BJ (cell line): ENCODE data around the gene MAP1LC3B. TPM values are rescaled to one million over a fixed set of nuclear protein-coding genes. Genes with fewer than 3 reads are reported as not detected.
"Not testable (repeated sequence)": the region's sequence is repeated elsewhere in the genome, so short reads cannot be mapped to it uniquely, and the experiment has no call there.

Experiments
- CTCF ChIA-PET: fragments of 350-600 bp; formaldehyde crosslinking; extraction: SDS; loops from one replicate; lab custom pipeline; 2021; ENCODE audit warnings: antibody characterized with exemption, inconsistent platforms; lab: Yijun Ruan, JAX
- POLR2A ChIA-PET: fragments of 300-600 bp; sonication (Branson Sonifier 250); formaldehyde crosslinking; extraction: SDS; loops from one replicate; lab custom pipeline; 2021; ENCODE audit warnings: antibody characterized with exemption; lab: Charles Lee
- DNase-seq: peaks from one replicate; pipeline ENCODE4 v3.0.0-alpha.2; 2011; ENCODE audit warnings: low read depth
- H3K27me3 ChIP-seq: 2 replicates; pipeline ENCODE4 v1.6.0; 2011; ENCODE audit warnings: low read length; ENCODE audit not compliant: control insufficient read depth, insufficient read depth
- H3K36me3 ChIP-seq: 2 replicates; pipeline ENCODE4 v1.5.1; 2011; ENCODE audit warnings: low read length; ENCODE audit not compliant: control insufficient read depth, insufficient read depth
- H3K4me3 ChIP-seq: 2 replicates; pipeline ENCODE4 v1.5.1; 2011; ENCODE audit warnings: low read depth, mild to moderate bottlenecking, control low read depth, low read length
- polyA plus RNA-seq: library from polyadenylated mRNA; depleted of rRNA; stranded (reverse); fragments of >200 nt; gene quantifications from 2 replicates; pipeline ENCODE4 v1.2.3, GENCODE V29; 2011
- TF ChIP-seq, protein P1 (sequence below): IDR thresholded peaks from 2 replicates; pipeline ENCODE4 v1.5.1; 2011; ENCODE audit warnings: low read depth, mild to moderate bottlenecking, control low read depth, inconsistent platforms, low read length, moderate library complexity; ENCODE audit not compliant: insufficient read depth

MAP1LC3B gene
- polyA plus RNA-seq, 1 experiment, result 29.0 TPM

DNA sequence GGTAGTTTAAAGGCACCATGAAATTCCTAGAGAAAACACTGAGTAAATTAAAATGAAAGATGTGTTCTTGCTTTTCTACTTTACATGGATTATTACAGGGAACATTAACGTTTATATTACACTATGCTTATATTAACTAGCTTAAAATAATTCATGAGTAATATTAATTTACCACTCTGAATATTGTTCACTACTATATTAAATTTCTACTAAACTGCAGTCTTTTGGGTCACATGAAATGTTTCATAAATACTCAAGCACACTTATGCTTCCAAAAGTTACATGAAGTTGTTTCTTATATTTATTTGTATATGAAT is 3.4 kb upstream of the MAP1LC3B start:
- POLR2A ChIA-PET, result no interaction called here
- H3K36me3 ChIP-seq, result no peaks in the 10 kb centered on the region
- H3K4me3 ChIP-seq, result no peak overlapping the region
- H3K27me3 ChIP-seq, result no peaks in the 10 kb centered on the region
- TF ChIP-seq, protein P1, sequence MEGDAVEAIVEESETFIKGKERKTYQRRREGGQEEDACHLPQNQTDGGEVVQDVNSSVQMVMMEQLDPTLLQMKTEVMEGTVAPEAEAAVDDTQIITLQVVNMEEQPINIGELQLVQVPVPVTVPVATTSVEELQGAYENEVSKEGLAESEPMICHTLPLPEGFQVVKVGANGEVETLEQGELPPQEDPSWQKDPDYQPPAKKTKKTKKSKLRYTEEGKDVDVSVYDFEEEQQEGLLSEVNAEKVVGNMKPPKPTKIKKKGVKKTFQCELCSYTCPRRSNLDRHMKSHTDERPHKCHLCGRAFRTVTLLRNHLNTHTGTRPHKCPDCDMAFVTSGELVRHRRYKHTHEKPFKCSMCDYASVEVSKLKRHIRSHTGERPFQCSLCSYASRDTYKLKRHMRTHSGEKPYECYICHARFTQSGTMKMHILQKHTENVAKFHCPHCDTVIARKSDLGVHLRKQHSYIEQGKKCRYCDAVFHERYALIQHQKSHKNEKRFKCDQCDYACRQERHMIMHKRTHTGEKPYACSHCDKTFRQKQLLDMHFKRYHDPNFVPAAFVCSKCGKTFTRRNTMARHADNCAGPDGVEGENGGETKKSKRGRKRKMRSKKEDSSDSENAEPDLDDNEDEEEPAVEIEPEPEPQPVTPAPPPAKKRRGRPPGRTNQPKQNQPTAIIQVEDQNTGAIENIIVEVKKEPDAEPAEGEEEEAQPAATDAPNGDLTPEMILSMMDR, result no peak
- CTCF ChIA-PET, result interaction anchor here (1.0 to 1.6 kb wide), 2 partner anchors 182 to 185 kb away, joined by 3 read pairs; no protein-coding TSS in a partner anchor
- no peak for DNase-seq

DNA sequence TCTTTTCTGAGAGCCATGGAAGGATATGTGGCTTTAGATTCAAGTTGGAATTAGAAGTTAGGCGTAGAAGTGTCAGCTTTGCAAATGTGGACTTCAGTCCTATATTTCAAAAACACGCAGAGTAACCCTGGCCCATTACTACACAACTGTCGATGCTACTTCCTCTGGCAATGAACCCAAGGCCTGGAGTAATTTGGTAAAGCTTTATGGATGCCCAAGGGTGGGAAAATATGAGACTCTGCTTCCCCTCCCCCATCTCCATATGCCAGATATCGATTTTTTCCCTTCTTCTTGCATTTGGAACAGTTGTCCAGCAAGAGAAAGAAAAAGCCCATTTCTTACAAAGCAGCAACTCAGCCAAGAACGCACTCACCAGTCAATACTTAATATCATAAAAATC is 2.9 kb upstream of the MAP1LC3B start:
- TF ChIP-seq, protein P1, result no peak
- H3K4me3 ChIP-seq, result no peak overlapping the region
- no peaks in the 10 kb centered on the region for H3K27me3 ChIP-seq
- ChIA-PET CTCF (interaction anchor here (1.0 to 1.6 kb wide), 2 partner anchors 182 to 184 kb away, joined by 3 read pairs; no protein-coding TSS in a partner anchor), POLR2A (no interaction called here)
- DNase-seq, result no peak
- no peaks in the 10 kb centered on the region for H3K36me3 ChIP-seq

DNA sequence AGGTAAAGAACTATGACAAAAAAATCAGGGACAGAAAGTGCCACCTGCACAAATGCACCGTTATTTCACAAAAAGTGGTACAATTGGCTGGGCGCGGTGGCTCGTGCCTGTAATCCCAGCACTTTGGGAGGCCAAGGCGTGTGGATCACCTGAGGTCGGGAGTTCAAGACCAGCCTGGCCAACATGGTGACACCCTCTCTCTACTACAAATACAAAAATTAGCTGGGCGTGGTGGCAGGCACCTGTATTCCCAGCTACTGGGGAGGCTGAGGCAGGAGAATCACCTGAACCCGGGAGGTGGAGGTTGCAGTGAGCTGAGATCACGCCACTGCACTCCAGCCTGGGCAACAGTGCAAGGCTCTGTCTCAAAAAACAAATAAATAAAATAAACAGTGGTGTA is 2.2 kb upstream of the MAP1LC3B start:
- DNase-seq, POLR2A ChIA-PET, H3K4me3 ChIP-seq, H3K27me3 ChIP-seq, H3K36me3 ChIP-seq: not testable (repeated sequence)
- CTCF ChIA-PET, result interaction anchor here (1.4 kb wide), 1 partner anchor 826 kb away, joined by 3 read pairs; no protein-coding TSS in a partner anchor

DNA sequence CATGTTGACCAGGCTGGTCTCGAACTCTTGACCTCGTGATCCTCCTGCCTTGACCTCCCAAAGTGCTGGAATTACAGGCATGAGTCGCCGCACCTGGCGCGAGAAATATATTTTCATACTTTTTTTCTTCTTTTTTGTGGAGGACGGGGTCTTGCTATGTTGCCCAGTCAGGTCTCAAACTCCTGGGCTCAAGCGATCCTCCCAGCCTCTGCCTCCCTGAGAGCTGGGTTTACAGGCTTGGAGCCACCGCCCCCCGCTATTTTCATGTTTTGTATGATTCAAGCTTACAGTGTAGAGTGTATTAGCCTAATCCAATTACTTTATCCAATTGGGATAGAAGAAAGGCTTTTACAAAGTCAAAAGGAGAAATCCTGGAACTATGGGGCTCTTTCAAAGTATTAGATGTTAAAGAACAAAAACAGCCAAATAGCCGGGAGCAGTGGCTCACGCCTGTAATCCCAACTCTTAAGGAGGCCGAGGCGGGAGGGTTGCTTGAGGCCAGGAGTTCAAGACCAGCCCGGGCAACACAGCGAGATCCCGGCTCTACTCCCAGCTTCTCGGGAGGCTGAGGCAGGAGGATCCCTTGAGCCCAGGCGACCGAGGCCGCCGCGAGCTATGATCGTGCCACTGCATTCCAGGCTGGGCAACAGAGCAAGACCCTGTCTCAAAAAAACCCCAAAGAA is 1.4 kb upstream of the MAP1LC3B start:
- H3K36me3 ChIP-seq, result no peaks in the 10 kb centered on the region; the same call in 1 of the 2 replicates
- no peaks in the 10 kb centered on the region for H3K27me3 ChIP-seq
- DNase-seq, result no peak
- ChIA-PET CTCF (interaction anchor here (1.4 kb wide), 1 partner anchor 826 kb away, joined by 3 read pairs; no protein-coding TSS in a partner anchor), POLR2A (no interaction called here)
- H3K4me3 ChIP-seq, result no peak overlapping the region; the same call in 1 of the 2 replicates
- TF ChIP-seq, protein P1, result no peak

DNA sequence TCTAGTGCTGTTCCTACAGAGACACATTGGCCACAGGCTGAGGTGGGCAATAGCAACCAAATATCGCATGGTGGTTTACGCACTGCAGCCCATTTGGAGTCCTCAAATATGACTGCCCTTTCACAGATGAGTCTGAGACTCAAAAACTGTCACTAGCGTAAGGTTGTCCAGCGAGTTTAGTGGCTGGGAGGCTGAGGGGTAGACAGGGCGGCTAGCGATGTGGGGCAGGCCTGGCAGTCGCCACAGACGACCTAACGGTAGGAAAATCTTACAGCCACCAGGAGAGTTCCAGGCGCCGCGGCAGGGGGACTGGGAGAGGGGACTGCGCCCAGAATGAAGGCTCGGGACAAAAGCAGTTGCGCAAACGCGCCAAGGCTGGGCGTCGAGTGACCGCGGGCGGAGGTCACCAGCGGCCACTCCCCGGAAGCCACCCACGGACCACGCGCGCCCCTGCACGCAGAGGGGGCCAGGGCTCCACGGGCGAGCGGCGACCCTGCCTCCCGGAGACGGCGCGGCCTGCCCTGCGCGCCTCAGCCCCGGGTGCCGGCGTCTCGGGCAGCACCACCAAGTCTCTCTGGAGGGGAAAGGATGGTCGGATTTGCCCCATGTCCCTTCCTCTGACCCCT is 699 bp upstream of the MAP1LC3B start:
- H3K36me3 ChIP-seq, result no peaks in the 10 kb centered on the region; the same call in 1 of the 2 replicates
- TF ChIP-seq, protein P1, result no peak
- ChIA-PET POLR2A (no interaction called here), CTCF (interaction anchor here (1.4 kb wide), 1 partner anchor 827 kb away, joined by 3 read pairs; no protein-coding TSS in a partner anchor)
- DNase-seq, result no peak
- H3K27me3 ChIP-seq, result no peaks in the 10 kb centered on the region
- H3K4me3 ChIP-seq, result peak overlapping the region; percentile 42
